H9 (cell line): ENCODE measurements around the gene BPIFB6. TPM values are rescaled to one million over a fixed set of nuclear protein-coding genes. Genes with fewer than 3 reads are reported as not detected.

Source experiments
- DNase-seq: peaks from one replicate; pipeline ENCODE4 v3.0.0-alpha.2; 2017
- H2AFZ ChIP-seq: one replicate; pipeline ENCODE4 v1.6.1; 2013; ENCODE audit warnings: mild to moderate bottlenecking, low read length, control low read depth, moderate library complexity
- H2AK5ac ChIP-seq: 2 replicates; pipeline ENCODE4 v1.6.1; 2013; ENCODE audit warnings: low read length, control low read depth, mixed read lengths; ENCODE audit not compliant: insufficient read length
- H2BK120ac ChIP-seq: one replicate; pipeline ENCODE4 v1.6.1; 2013; ENCODE audit warnings: low read depth, mild to moderate bottlenecking, low read length, control low read depth, inconsistent platforms; ENCODE audit not compliant: poor library complexity, severe bottlenecking
- H2BK12ac ChIP-seq: 2 replicates; pipeline ENCODE4 v1.6.1; 2013; ENCODE audit warnings: low read length, control low read depth, mixed read lengths, low read depth; ENCODE audit not compliant: insufficient read length
- H2BK15ac ChIP-seq: 2 replicates; pipeline ENCODE4 v1.6.1; 2013; ENCODE audit warnings: low read depth, low read length, control low read depth
- H2BK20ac ChIP-seq: one replicate; pipeline ENCODE4 v1.6.1; 2013; ENCODE audit warnings: low read depth, mild to moderate bottlenecking, low read length, control low read depth, inconsistent platforms; ENCODE audit not compliant: poor library complexity, severe bottlenecking
- H2BK5ac ChIP-seq: 2 replicates; pipeline ENCODE4 v1.6.1; 2013; ENCODE audit warnings: low read length, control low read depth, mixed read lengths; ENCODE audit not compliant: insufficient read length
- H3K14ac ChIP-seq: 2 replicates; pipeline ENCODE4 v1.6.1; 2013; ENCODE audit warnings: low read length, control low read depth; ENCODE audit not compliant: insufficient read depth
- H3K18ac ChIP-seq: 2 replicates; pipeline ENCODE4 v1.6.1; 2013; ENCODE audit warnings: low read depth, mild to moderate bottlenecking, mixed read lengths, low read length, control low read depth; ENCODE audit not compliant: insufficient read length
- H3K23ac ChIP-seq: 2 replicates; pipeline ENCODE4 v1.6.1; 2013; ENCODE audit warnings: low read length, control low read depth, mixed read lengths, low read depth; ENCODE audit not compliant: insufficient read length
- H3K23me2 ChIP-seq: 2 replicates; pipeline ENCODE4 v1.6.1; 2013; ENCODE audit warnings: low read depth, mild to moderate bottlenecking, mixed read lengths, low read length, control low read depth; ENCODE audit not compliant: insufficient read length, poor library complexity, severe bottlenecking
- H3K27ac ChIP-seq: 2 replicates; pipeline ENCODE4 v1.5.1; 2013; ENCODE audit warnings: low read length, control low read depth, mixed read lengths, low read depth; ENCODE audit not compliant: insufficient read length
- H3K27me3 ChIP-seq: 2 replicates; pipeline ENCODE4 v1.6.1; 2013; ENCODE audit warnings: low read length, control low read depth, inconsistent platforms; ENCODE audit not compliant: insufficient read depth
- H3K4ac ChIP-seq: 2 replicates; pipeline ENCODE4 v1.6.1; 2013; ENCODE audit warnings: low read depth, mild to moderate bottlenecking, control low read depth, inconsistent platforms, low read length, moderate library complexity
- H3K4me1 ChIP-seq: 2 replicates; pipeline ENCODE4 v1.6.1; 2013; ENCODE audit warnings: low read length, control low read depth, inconsistent platforms; ENCODE audit not compliant: insufficient read depth
- H3K4me2 ChIP-seq: 2 replicates; pipeline ENCODE4 v1.6.1; 2013; ENCODE audit warnings: low read length, control low read depth, mixed read lengths; ENCODE audit not compliant: insufficient read length, insufficient read depth
- H3K56ac ChIP-seq: 2 replicates; pipeline ENCODE4 v1.6.1; 2013; ENCODE audit warnings: low read depth, mild to moderate bottlenecking, mixed read lengths, low read length, control low read depth; ENCODE audit not compliant: insufficient read length
- H3K79me1 ChIP-seq: 2 replicates; pipeline ENCODE4 v1.6.1; 2013; ENCODE audit warnings: low read depth, mild to moderate bottlenecking, moderate library complexity, low read length, control low read depth, inconsistent platforms; ENCODE audit not compliant: insufficient read depth, poor library complexity, severe bottlenecking
- H3K79me2 ChIP-seq: 2 replicates; pipeline ENCODE4 v1.6.1; 2013; ENCODE audit warnings: low read length, control low read depth, inconsistent platforms; ENCODE audit not compliant: insufficient read depth
- H3K9ac ChIP-seq: 2 replicates; pipeline ENCODE4 v1.6.1; 2013; ENCODE audit warnings: low read length, control low read depth, mixed read lengths; ENCODE audit not compliant: insufficient read length; ENCODE audit errors: extremely low read depth
- H3K9me3 ChIP-seq: one replicate; pipeline ENCODE4 v1.6.1; 2013; ENCODE audit warnings: low read depth, low read length, inconsistent platforms; ENCODE audit not compliant: control insufficient read depth
- H3T11ph ChIP-seq: one replicate; pipeline ENCODE4 v1.6.1; 2013; ENCODE audit warnings: mild to moderate bottlenecking, low read length, control low read depth, inconsistent platforms
- H4K20me1 ChIP-seq: one replicate; pipeline ENCODE4 v1.6.1; 2013; ENCODE audit not compliant: control insufficient read depth, insufficient read length, insufficient read depth
- H4K5ac ChIP-seq: 2 replicates; pipeline ENCODE4 v1.6.1; 2013; ENCODE audit warnings: low read depth, mild to moderate bottlenecking, mixed read lengths, low read length, control low read depth; ENCODE audit not compliant: insufficient read length
- H4K8ac ChIP-seq: replicated peaks from 2 replicates; pipeline ENCODE4 v1.6.1; 2013; ENCODE audit warnings: low read length, control low read depth, mixed read lengths, low read depth; ENCODE audit not compliant: insufficient read length
- H4K91ac ChIP-seq: 2 replicates; pipeline ENCODE4 v1.6.1; 2013; ENCODE audit warnings: low read depth, mild to moderate bottlenecking, moderate library complexity, mixed read lengths, low read length, control low read depth; ENCODE audit not compliant: insufficient read length
- H3K27ac Mint-ChIP-seq, 3 experiments: 2 replicates in 2 of 3; 3 replicates in 1 of 3; pipeline ENCODE4 v1.8.0; 2020 to 2021; ENCODE audit warnings: mixed read lengths in 3 of 3, mild to moderate bottlenecking in 1 of 3, moderate library complexity in 1 of 3
- H3K27me3 Mint-ChIP-seq: 2 replicates; pipeline ENCODE4 v1.8.0; 2021; ENCODE audit warnings: low read depth, mild to moderate bottlenecking, moderate library complexity, mixed read lengths
- H3K36me3 Mint-ChIP-seq, 3 experiments: 2 replicates in 2 of 3; 3 replicates in 1 of 3; pipeline ENCODE4 v1.8.0; 2020 to 2021; ENCODE audit warnings: low read depth in 3 of 3, mixed read lengths in 3 of 3; ENCODE audit not compliant: insufficient read depth in 1 of 3
- H3K4me1 Mint-ChIP-seq, 2 experiments: 2 replicates each; pipeline ENCODE4 v1.8.0; 2020; ENCODE audit warnings: mixed read lengths in 2 of 2
- H3K4me3 Mint-ChIP-seq, 2 experiments: 2 replicates in 1 of 2; 3 replicates in 1 of 2; pipeline ENCODE4 v1.8.0; 2020 to 2021; ENCODE audit warnings: mild to moderate bottlenecking in 2 of 2, mixed read lengths in 2 of 2, moderate library complexity in 1 of 2
- H3K9me3 Mint-ChIP-seq, 2 experiments: 2 replicates in 1 of 2; 3 replicates in 1 of 2; pipeline ENCODE4 v1.8.0; 2020; ENCODE audit warnings: mild to moderate bottlenecking in 2 of 2, mixed read lengths in 2 of 2, moderate library complexity in 1 of 2
- CTCF ChIP-seq: fragments of 200-600 bp; sonication (generic); conservative IDR thresholded peaks from 3 replicates; pipeline ENCODE4 v1.8.0; 2021; ENCODE audit warnings: antibody characterized with exemption, mild to moderate bottlenecking
- WGBS: extraction: QIAGEN DNeasy Blood & Tissue Kit; methylation state at CpG from one replicate; pipeline ENCODE4 v1.1.7; 2013; ENCODE audit warnings: missing lambda C conversion rate, low lambda C conversion rate, mixed read lengths; ENCODE audit not compliant: insufficient read length; ENCODE audit errors: extremely low coverage; 5-methylcytosine and 5-hydroxymethylcytosine counted together
- total RNA-seq: library from RNA; stranded (reverse); gene quantifications from 2 replicates; pipeline ENCODE4 v1.2.1, GENCODE V29; 2021

BPIFB6 gene
- total RNA-seq, 1 experiment from 2014 or later: not detected

- H2BK15ac ChIP-seq: no peak overlapping the region
- peaks cover 2% of the 10 kb centered on the region for H3K27me3 Mint-ChIP-seq
- no peak overlapping the region for H3K4ac ChIP-seq
- no peaks in the 10 kb centered on the region for H4K20me1 ChIP-seq
- no peak overlapping the region for H2AK5ac ChIP-seq
- H3K18ac ChIP-seq: no peak overlapping the region
- H4K8ac ChIP-seq: no peak overlapping the region
- no peaks in the 10 kb centered on the region for H3K23me2 ChIP-seq
- H2BK20ac ChIP-seq: no peak overlapping the region
- H3K9me3 ChIP-seq: no peaks in the 10 kb centered on the region
- H3K56ac ChIP-seq: no peak overlapping the region
- no peak overlapping the region for H4K5ac ChIP-seq
- no peak overlapping the region for H3K4me3 Mint-ChIP-seq
- H4K91ac ChIP-seq: no peak overlapping the region
- H3T11ph ChIP-seq: no peak overlapping the region
- H3K4me1 ChIP-seq: no peaks in the 10 kb centered on the region
- no peak overlapping the region for H3K27ac ChIP-seq
- H3K4me2 ChIP-seq: no peak overlapping the region
- DNase-seq: no peak
- no peak overlapping the region for H2AFZ ChIP-seq
- no peak overlapping the region for H2BK120ac ChIP-seq
- no peak for TF ChIP-seq CTCF
- H3K4me1 Mint-ChIP-seq: no peaks in the 10 kb centered on the region
- WGBS: no CpG with 5 or more reads among the region's 14 CpGs
- H3K14ac ChIP-seq: no peak overlapping the region
- H3K9me3 Mint-ChIP-seq: no peaks in the 10 kb centered on the region
- no peak overlapping the region; a peak in 1 of 7 replicates for H3K27ac Mint-ChIP-seq
- H2BK5ac ChIP-seq: no peak overlapping the region
- H3K79me1 ChIP-seq: no peaks in the 10 kb centered on the region
- H3K79me2 ChIP-seq: no peaks in the 10 kb centered on the region
- H2BK12ac ChIP-seq: no peak overlapping the region
- no peak overlapping the region for H3K9ac ChIP-seq
- no peaks in the 10 kb centered on the region for H3K36me3 Mint-ChIP-seq
- no peaks in the 10 kb centered on the region for H3K27me3 ChIP-seq
- H3K23ac ChIP-seq: no peak overlapping the region
Observed at GRCh38 chr20:33061658-33062028, 30.2 kb downstream of the BPIFB6 start.
